Small intestine (tissue), 7 donors: Measurements from ENCODE around the gene AGAP3. TPM values are rescaled to one million over a fixed set of nuclear protein-coding genes. Genes with fewer than 3 reads are reported as not detected.

Experiments
- DNase-seq, 2 donors: peaks; one replicate each; pipeline versions ENCODE4 v3.0.0 to v3.0.0-alpha.2; 2013
- FAIRE-seq: peaks from 2 replicates; lab custom pipeline; 2012; peaks lifted over from hg19 to GRCh38; lab: Jason Lieb, UNC
- H3K27ac ChIP-seq, 3 donors: one replicate each; pipeline ENCODE4 v1.5.1; 2013; ENCODE audit warnings: low read length in 2 of 3, mild to moderate bottlenecking in 2 of 3, control low read depth in 1 of 3, inconsistent platforms in 1 of 3, low read depth in 1 of 3, moderate library complexity in 1 of 3
- H3K27me3 ChIP-seq, 3 donors: one replicate each; pipeline ENCODE4 v1.6.1; 2013; ENCODE audit warnings: low read length in 3 of 3, inconsistent platforms in 1 of 3; ENCODE audit not compliant: control insufficient read depth in 3 of 3, insufficient read depth in 3 of 3
- H3K36me3 ChIP-seq, 3 donors: one replicate each; pipeline ENCODE4 v1.6.1; 2013; ENCODE audit warnings: low read length in 3 of 3, inconsistent platforms in 1 of 3, low read depth in 1 of 3, mild to moderate bottlenecking in 1 of 3, moderate library complexity in 1 of 3; ENCODE audit not compliant: control insufficient read depth in 3 of 3, insufficient read depth in 2 of 3
- H3K4me1 ChIP-seq, 3 donors: one replicate each; pipeline ENCODE4 v1.6.1; 2013; ENCODE audit warnings: low read length in 2 of 3, inconsistent platforms in 1 of 3, low read depth in 1 of 3, mild to moderate bottlenecking in 1 of 3, moderate library complexity in 1 of 3; ENCODE audit not compliant: control insufficient read depth in 3 of 3, insufficient read depth in 2 of 3
- H3K4me3 ChIP-seq, 3 donors: one replicate each; pipeline ENCODE4 v1.5.1; 2013; ENCODE audit warnings: low read length in 3 of 3, control low read depth in 1 of 3, inconsistent platforms in 1 of 3, low read depth in 1 of 3, mild to moderate bottlenecking in 1 of 3, moderate library complexity in 1 of 3
- H3K9me3 ChIP-seq, 2 donors: one replicate each; pipeline ENCODE4 v1.6.1; 2013; ENCODE audit warnings: low read depth in 1 of 2, low read length in 1 of 2; ENCODE audit not compliant: control insufficient read depth in 2 of 2, insufficient read depth in 1 of 2
- WGBS, 3 donors: extraction: QIAGEN DNeasy Blood & Tissue Kit; methylation state at CpG; one replicate each; pipeline ENCODE4 v1.1.7; 2013; 5-methylcytosine and 5-hydroxymethylcytosine counted together
- polyA plus RNA-seq, 4 donors: library from polyadenylated mRNA; stranded (reverse) in 3 of 4; unstranded in 1 of 4; fragments of 200-250 nt in 3 of 4; fragments of 120-200 nt in 1 of 4; gene quantifications; one replicate each; pipeline versions ENCODE4 v1.2.1 to v1.2.3, GENCODE V29; 2013
- donor health status: healthy with polysubstance abuse.
- donor health status: control.
- donor health status: control.
- donor health status: Bipolar disorder and iron deficiency.
- donor health status: healthy.

AGAP3 gene
- polyA plus RNA-seq, 4 donors, result 46.5 to 57.9 (median 54.4) TPM

GRCh38 chr7:151073990-151074389 lies 12.3 kb upstream of the AGAP3 start:
- no peak for FAIRE-seq
- Histone ChIP-seq H3K4me1 (peaks cover 0 to 15% (median 0%) of the 10 kb centered on the region in 3 donors), H3K27ac (no peak overlapping the region), H3K27me3 (no peaks in the 10 kb centered on the region), H3K9me3 (no peaks in the 10 kb centered on the region), H3K36me3 (peaks cover 9 to 99% (median 20%) of the 10 kb centered on the region in 3 donors), H3K4me3 (no peak overlapping the region)
- DNase-seq, result no peak
- 84 to 89% (median 86%) methylated on average over 17 of the region's 17 CpGs for WGBS, 3 donors

GRCh38 chr7:151074817-151075661 lies 11.2 kb upstream of the AGAP3 start:
- no peak for FAIRE-seq
- WGBS, 3 donors, result 91 to 93% (median 92%) methylated on average over 26 of the region's 26 CpGs
- Histone ChIP-seq H3K27me3 (no peaks in the 10 kb centered on the region), H3K4me3 (no peak overlapping the region), H3K36me3 (peaks cover 9 to 95% (median 20%) of the 10 kb centered on the region in 3 donors), H3K4me1 (peaks cover 3 to 24% (median 6%) of the 10 kb centered on the region in 3 donors), H3K27ac (no peak overlapping the region), H3K9me3 (no peaks in the 10 kb centered on the region)
- DNase-seq, result no peak

GRCh38 chr7:151075662-151075971 lies 10.7 kb upstream of the AGAP3 start:
- no peak overlapping the region for H3K4me3 ChIP-seq
- FAIRE-seq (no peak), DNase-seq (no peak)
- no peaks in the 10 kb centered on the region for H3K9me3 ChIP-seq
- H3K4me1 ChIP-seq, result peaks cover 3 to 24% (median 6%) of the 10 kb centered on the region in 3 donors
- peaks cover 9 to 90% (median 20%) of the 10 kb centered on the region in 3 donors for H3K36me3 ChIP-seq
- WGBS, 3 donors, result 82 to 88% (median 84%) methylated on average over 6 to 7 of the region's 7 CpGs
- no peaks in the 10 kb centered on the region for H3K27me3 ChIP-seq
- H3K27ac ChIP-seq, result no peak overlapping the region

GRCh38 chr7:151075978-151076426 lies 10.3 kb upstream of the AGAP3 start:
- Histone ChIP-seq H3K27ac (no peak overlapping the region), H3K27me3 (no peaks in the 10 kb centered on the region), H3K9me3 (no peaks in the 10 kb centered on the region), H3K4me1 (peaks cover 3 to 26% (median 6%) of the 10 kb centered on the region in 3 donors), H3K4me3 (no peak overlapping the region), H3K36me3 (peaks cover 9 to 86% (median 20%) of the 10 kb centered on the region in 3 donors)
- no peak for FAIRE-seq
- no peak for DNase-seq
- 82 to 87% (median 84%) methylated on average over 22 of the region's 22 CpGs for WGBS, 3 donors

GRCh38 chr7:151076863-151077704 lies 9.2 kb upstream of the AGAP3 start:
- H3K4me1 ChIP-seq, result peaks cover 3 to 34% (median 7%) of the 10 kb centered on the region in 3 donors
- H3K36me3 ChIP-seq, result peaks cover 9 to 82% (median 14%) of the 10 kb centered on the region in 3 donors
- peak overlapping the region in 1 of 3 donors; percentile 47 for H3K27ac ChIP-seq
- 75 to 77% (median 77%) methylated on average over 30 to 33 of the region's 33 CpGs for WGBS, 3 donors
- no peak overlapping the region for H3K4me3 ChIP-seq
- no peak for DNase-seq
- FAIRE-seq, result no peak
- no peaks in the 10 kb centered on the region for H3K27me3 ChIP-seq
- no peaks in the 10 kb centered on the region for H3K9me3 ChIP-seq

- H3K27me3 ChIP-seq, result no peaks in the 10 kb centered on the region
- FAIRE-seq, result no peak
- no peaks in the 10 kb centered on the region for H3K9me3 ChIP-seq
- 65 to 72% (median 67%) methylated on average over 9 to 10 of the region's 10 CpGs for WGBS, 3 donors
- no peak overlapping the region for H3K4me3 ChIP-seq
- peaks cover 3 to 41% (median 12%) of the 10 kb centered on the region in 3 donors for H3K4me1 ChIP-seq
- peaks cover 9 to 75% (median 13%) of the 10 kb centered on the region in 3 donors for H3K36me3 ChIP-seq
- H3K27ac ChIP-seq, result peak overlapping the region in 1 of 3 donors; percentile 47
- DNase-seq, result no peak
Measured at GRCh38 chr7:151077705-151078232, 8.5 kb upstream of the AGAP3 start.

- 53 to 66% (median 56%) methylated on average over 18 to 22 of the region's 22 CpGs for WGBS, 3 donors
- Histone ChIP-seq H3K9me3 (no peaks in the 10 kb centered on the region), H3K4me3 (no peak overlapping the region), H3K4me1 (peaks cover 3 to 42% (median 12%) of the 10 kb centered on the region in 3 donors), H3K36me3 (peaks cover 9 to 69% (median 11%) of the 10 kb centered on the region in 3 donors), H3K27me3 (no peaks in the 10 kb centered on the region), H3K27ac (peak overlapping the region in 1 of 3 donors; percentile 53)
- DNase-seq, result peak in 1 of 2 donors; percentile 83
- FAIRE-seq, result no peak
Measured at GRCh38 chr7:151078233-151079040, 7.8 kb upstream of the AGAP3 start.
